NCI-H82 (cell line): Measurements from ENCODE around the gene ARRB2.

Experiments
- DNase-seq: peaks from one replicate; lab custom pipeline; 2025; lab: John Stamatoyannopoulos, UW

The ARRB2 gene

DNA sequence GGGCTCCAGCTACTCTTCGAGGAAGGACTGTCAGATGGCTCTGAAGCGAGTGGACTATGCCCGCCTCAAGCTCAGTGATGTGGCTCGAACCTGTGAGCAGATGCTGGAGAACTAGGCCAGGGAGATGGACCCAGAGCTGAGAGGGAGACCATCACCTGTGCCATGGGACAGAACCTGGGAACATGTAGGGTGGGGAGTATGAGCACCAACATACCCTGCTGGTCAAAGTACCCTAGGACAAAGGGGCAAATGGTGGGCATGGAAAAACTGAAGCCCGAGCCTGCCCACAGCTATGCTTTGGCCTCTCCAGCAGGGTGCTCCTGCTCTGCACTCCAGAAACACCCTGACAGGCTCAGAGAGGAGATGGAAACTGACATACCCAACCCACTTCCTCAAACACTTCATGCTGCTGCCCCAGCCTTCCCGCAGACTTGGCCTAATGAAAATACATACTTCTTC, 22.7 kb downstream of the ARRB2 start:
- DNase-seq: no peak

DNA sequence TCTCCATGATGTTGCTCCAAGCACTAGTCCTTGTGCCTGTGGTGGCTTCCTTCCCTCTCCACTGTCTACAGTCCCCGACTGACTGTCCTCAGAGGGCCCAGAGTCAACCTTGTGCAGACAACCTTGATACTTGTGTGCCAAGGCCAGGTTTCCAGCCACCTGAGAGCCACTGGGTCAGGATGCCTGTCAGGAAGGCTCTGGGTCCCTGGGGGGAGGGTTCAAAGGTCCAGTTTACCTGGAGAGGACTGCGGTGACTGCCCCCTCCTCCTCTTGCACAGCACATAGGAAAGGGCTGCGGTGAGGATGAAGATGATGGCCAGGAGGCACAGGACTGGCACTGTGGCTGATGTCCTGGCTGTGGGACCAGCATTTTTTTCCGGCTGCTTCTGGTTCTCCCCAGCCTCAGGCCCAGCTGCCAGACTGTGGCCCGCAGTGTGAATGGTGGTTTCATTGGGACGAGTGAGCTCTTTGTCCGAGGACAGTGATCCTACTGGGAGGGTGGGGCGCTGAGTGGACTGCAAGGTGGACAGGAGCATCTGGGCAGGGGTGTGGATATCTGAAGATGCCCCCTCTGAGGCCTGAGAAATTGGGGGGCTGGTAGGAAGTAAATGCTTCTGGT, 24.5 kb downstream of the ARRB2 start:
- DNase-seq: no peak

DNA sequence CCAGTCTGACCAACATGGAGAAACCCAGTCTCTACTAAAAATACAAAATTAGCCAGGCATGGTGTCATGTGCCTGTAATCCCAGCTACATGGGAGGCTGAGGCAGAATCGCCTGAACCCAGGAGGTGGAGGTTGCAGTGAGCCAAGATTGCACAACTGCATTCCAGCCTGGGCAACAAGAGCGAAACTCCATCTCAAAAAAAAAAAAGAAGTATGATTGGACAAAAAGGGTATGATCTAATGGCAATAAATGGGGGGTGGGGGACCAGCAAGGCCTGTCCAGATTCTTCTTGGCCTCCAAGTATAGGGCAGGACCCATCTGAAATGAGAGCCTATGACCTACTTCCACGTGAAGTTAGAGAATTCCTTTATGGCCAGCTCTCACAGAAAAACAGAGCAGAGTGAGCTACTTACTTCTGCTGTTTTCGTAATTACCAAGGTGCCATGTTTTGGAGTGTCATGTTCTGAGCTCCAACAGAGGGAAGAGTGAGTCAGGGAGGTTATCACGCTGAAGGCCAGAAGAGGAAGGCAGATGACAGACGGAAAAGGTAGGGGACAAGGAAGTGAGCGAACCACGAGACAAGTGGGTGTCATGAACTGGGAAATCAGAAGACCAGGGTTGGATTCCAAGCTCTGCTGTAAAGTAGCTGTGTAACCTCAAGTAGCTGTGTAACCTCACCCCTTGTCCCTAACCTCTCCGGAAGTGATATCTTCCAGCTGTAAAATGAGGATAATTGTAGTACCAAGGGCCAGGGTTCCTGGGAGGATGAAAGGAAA, 25.6 kb downstream of the ARRB2 start:
- DNase-seq: no peak

DNA sequence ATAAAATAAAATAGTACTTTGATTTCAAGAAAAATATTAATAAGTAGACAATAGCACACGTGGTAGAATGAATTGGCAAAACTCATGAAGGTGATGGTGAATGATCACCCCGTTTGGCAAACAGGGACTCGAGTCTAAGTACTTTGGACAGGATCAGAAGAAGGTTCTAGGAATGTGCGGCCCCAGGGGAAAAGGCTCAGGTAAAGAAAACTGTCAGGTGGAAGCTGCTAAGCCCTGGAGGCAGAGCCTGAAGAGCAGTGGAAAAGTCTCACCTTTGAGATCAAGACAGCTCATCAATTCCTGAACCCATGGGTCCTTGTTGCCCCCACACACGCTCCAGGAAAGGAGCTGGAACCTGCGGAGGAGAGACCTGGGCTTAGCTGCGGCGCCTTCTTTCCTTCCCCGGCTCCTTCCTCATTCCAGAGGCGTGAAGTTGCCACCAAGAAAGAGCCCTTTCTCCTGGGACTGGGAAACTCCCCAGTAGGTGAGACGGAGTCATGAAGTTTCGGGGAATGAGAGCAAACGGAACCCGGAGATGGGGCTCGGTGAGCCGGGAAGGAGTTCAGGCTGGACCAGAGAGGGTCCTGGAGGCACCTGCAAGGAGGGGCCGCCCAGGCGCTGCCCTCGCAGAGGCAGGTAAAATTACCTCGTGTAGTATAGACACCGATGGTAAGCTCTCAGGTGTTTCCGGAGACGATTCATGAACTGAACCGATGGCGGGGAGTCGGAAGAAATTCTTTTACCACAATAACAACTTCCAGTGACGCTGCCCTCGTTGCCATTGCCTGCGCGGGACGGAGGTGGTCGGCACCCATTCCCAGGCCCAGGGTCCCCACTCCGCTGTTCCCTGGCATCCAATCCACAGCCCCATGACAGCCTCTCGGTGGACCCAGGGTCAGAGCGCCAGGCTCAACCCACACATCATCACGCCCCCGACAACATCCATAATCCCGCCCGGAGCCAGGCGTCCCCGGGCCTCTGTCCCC, 28.0 kb downstream of the ARRB2 start:
- no peak for DNase-seq

DNA sequence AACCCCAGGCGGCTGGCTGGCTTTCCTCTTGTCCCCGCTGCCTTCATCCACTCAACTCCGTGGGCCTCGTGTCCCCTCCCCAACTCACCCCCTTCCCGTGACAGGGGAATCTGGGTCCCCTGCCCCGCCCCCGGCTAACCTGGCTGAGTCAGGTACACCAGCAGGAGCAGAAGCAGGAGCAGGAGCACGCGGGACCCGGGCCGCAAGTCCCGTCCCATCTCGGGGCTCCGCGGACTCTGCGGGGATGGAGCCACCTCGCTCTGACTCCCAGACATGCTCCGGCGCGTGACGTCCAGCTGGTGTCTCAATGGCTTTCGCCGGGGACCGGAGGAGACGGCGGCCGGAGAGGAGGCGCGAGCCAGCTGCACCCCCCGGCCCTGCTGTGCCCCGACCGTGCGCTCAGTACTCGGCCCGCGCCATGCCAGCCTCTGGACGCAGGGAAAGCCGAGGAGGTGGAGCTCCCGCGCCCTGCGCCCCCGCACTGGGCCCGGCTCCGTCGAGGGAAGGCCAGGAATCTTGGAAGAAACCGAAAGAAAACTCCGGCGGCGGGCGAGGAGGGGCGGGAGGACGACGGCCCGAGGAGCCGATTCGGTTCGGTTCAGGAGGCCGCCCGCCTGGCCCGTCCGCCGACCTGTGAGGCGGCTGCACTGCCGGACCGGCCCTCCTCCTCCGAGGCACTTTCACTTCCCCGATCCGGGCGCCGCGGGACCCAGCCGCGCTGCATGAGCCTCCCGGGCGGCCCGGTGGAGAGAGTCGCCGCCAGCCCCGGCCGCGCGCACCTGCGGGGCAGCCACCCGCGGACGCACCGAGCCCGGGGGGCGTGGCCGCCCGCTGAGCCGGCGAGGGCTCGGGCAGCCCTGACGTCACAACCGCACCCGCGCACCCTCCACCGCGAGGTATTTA, 28.9 kb downstream of the ARRB2 start, which contains the start of the genes CXCL16 and ZMYND15:
TSS of gene CXCL16 (minus strand) at position 807 of the 903 bp plus-strand sequence. CDS start at position 218, 589 bp downstream.
TSS of gene ZMYND15 (plus strand) at position 712 of the 903 bp plus-strand sequence. CDS start 716 bp downstream, outside the sequence.
- no peak for DNase-seq

DNA sequence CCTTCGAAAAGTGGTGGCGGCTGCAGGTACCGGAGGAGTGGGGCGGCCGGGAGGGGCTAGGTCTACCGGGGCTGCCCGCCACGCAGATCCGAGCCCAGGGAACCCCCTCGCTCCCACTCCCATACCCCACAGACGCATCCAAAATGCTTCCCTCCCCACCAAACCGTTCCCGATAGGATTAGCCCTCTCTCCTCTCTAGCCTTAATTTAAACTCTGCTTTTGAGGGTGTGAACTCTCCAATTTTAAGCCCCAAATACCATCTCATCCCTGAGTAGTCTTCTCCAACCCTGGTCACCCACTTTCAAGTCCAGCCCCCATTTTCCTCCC, 29.6 kb downstream of the ARRB2 start:
- no peak for DNase-seq

DNA sequence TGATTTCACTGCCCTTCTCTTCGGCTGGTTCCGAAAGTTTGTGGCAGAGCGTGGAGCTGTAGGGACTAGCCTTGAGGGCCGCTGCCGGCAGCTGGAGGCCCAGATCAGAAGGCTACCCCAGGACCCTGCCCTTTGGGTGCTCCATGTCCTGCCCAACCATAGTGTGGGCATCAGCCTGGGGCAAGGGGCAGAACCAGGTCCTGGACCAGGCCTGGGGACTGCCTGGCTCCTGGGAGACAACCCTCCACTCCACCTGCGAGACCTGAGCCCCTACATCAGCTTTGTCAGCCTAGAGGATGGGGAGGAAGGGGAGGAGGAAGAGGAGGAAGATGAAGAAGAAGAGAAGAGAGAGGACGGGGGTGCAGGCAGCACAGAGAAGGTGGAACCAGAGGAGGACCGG, 30.2 kb downstream of the ARRB2 start:
- DNase-seq: no peak

DNA sequence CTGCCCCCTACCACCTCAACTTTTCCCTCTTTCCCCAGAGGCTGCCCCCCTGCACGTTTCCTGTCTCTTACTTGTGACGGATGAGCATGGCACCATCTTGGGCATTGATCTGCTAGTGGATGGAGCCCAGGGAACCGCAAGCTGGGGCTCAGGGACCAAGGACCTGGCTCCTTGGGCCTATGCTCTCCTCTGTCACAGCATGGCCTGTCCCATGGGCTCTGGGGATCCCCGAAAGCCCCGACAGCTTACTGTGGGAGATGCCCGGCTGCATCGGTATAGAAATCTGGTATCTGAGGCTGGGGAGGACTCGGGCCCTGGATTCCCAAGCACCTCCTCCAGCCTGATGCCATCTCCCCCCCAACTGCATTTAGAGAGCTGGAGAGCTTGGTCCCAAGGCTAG, 31.1 kb downstream of the ARRB2 start:
- no peak for DNase-seq

DNA sequence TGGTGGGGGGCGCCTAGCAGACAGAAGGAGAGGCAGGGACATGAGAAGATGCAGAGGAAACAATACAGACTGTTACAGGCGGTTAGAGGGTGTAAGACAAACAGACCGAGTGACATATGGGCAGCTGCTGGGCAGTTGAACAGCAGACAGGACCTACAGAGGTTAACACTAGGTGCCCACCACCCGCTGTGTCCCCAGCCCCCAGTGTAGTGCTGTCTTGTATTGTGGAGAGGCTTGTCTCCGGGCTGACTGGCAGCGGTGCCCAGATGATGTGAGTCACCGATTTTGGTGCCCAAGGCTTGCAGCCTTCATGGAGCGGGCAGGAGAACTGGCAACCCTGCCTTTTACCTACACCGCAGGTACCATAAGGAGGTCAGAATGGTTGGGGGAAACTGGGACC, 31.7 kb downstream of the ARRB2 start:
- no peak for DNase-seq

DNA sequence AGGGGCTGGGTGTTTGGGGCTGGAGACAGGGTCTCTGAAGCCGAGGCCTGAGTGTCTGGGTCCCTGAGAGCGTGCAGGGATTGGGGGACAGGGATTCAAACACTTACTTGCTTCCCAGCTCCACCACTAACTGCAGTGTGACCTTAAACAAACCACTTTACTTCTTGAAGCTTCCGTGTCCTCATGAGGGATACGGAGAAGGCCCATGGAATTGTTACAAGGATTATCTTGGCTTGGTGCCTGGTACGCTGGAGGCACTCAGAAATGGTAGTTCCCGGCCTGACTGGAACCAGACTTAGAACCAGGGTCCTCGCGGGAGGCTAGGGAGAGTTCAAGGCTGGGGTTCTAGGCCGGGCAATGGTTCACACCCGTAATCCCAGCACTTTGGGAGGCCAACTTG, 32.2 kb downstream of the ARRB2 start:
- no peak for DNase-seq

DNA sequence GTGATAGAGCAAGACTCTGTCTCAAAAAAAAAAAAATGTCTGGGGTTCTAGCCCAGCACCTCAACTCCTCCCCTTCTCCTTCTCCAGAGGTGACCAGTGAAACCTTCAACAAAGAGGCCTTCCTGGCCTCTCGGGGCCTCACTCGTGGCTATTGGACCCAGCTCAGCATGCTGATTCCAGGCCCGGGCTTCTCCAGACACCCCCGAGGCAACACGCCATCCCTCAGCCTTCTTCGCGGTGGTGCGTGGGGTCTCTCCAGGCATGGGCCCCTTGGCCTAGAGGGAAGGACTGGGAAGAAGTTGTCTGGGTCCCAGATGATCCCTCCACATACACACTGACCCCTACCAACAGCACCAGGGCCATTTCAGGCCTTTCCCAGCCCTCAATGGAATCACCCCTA, 32.8 kb downstream of the ARRB2 start:
- no peak for DNase-seq

DNA sequence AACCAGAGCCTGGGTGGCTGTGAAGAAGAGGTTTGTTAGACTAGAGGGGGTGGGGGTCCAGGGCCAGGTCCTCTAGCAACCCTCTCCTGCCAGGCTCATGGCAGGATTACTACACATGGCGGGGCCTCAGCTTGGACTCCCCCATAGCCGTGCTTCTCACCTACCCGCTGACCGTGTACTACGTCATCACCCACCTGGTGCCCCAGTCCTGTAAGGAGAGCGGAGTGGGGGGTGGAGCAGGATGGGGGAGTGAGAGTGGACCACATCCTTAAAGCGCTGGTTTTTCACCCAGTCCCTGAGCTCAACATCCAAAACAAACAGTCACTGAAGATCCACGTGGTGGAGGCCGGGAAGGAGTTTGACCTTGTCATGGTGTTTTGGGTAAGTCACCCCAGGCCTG, 33.5 kb downstream of the ARRB2 start:
- DNase-seq: no peak

DNA sequence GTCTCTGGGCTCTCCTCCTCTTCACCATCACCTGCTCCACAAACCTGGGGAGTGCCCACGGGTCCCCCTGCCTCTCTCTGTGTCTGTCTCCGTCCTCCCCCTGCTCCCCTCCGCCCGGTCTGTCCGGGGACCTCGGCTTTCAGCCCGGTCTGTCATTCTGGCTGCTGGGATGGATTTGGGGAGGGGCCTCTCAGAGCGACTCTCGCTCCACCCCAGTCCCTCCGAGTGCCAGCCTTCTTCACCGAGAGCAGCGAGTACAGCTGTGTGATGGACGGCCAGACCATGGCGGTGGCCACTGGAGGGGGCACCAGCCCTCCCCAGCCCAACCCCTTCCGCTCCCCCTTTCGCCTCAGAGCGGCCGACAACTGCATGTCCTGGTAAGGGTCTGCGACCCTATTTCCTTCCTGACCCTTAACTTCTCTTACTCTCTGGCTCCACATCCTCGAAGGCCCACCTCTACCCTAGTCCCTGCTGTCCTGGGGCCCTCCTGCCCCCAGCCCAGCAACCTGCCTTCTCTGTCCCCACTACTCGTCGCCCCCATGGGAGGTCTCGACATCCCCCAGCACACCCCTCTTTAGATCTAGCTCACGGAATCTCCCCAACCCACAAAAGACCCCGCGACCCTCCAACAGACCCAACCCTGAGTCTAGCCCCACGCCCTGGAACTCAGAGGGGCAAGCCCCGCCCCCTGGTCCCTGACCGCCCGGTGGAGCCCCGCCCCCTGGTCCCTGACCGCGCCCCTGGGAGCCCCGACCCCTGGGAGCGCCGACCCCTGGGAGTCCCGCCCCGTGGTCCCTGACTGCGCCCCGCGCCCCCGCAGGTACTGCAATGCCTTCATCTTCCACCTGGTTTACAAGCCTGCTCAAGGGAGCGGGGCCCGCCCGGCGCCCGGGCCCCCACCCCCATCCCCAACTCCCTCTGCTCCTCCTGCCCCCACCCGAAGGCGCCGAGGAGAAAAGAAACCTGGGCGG, 34.9 kb downstream of the ARRB2 start:
- no peak for DNase-seq

DNA sequence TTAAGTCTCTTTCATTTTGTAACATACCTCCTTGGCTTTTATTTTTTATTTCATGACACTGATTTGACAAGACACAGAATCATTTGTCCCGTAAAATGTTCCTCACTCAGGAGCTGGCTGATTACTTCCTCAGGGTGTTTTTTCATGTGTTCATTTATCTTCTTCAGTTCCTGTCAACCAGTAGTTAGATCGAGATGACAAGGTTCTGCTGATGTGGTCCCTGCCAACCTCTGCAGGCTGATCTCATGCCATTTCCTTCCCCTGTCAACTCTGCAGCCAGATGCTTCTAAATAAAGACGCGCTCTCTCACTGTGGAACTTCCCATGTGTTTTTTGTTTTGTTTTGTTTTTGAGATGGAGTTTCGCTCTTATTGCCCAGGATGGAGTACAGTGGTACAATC, 37.4 kb downstream of the ARRB2 start:
- no peak for DNase-seq

DNA sequence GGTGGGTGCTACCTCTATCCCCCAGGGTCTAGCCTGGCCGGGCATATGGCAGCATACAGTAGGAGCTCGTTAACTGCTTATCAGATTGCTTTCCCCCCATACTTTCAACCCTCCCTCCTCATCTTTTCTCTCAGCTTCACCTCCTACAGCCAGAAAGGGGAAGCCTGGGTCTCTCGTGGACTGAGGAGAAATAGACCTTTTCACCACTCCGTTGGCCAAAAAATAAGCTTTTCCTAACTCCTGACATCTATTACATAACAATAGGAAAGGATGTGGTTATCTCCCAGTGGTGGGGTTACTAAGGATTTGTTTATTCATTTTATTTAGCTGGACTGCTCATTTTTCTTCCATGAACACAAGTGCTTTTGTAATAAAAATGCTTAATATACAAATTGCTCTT, 38.3 kb downstream of the ARRB2 start:
- DNase-seq: no peak

DNA sequence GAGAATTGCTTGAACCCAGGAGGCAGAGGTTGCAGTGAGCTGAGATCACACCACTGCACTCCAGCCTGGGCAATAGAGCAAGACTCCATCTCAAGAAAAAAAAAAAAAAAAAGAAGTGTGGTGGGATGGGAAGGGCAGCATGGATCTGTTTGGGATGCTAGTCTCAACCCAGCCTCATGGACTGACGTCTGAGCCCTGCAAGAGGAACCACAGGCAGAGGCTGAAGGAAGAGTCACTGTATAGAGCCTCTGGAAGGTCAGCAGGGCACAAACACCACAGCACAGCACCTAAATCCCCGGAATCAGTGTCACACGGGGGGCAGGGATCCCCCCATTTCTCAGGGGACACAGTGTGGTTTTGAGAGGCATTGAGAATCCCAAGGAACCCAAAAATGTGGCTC, 40.2 kb downstream of the ARRB2 start:
- no peak for DNase-seq

DNA sequence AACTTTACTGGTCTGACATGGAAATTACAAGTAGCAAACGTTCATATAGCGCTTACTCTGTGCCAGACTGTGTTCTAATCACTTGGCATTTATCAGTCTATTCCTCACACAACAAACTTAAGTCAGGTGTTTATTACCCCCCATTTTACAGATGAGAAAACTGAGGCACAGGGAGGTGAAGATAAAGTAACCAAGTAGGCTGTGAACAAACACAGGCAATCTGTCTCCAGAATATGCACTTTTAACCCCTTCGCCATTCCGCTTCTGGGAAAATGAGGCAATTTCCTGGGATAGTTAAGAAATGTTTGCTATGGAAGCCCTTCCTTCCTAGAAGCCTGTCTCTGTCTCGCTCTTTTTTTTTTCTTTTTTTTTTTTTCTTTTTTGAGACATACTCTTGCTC, 41.5 kb downstream of the ARRB2 start:
- DNase-seq: no peak

DNA sequence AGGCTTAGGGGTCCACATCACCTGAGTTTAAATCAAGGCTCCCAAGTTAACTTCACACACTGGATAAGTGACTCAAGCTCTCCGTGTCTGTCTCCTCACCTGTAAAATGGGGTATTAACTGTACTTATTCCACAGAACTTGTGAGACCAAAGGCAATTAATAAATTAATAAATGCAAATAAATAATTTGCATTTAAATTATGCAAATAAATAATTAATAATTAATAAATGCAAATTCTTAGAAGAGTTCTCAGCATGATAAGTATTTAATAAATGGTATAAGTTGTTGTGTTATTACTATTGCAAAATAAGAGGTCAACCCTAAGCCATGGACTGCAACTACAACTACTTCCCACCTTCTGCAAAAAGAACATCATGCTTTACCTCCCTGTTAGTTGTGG, 43.0 kb downstream of the ARRB2 start:
- no peak for DNase-seq

DNA sequence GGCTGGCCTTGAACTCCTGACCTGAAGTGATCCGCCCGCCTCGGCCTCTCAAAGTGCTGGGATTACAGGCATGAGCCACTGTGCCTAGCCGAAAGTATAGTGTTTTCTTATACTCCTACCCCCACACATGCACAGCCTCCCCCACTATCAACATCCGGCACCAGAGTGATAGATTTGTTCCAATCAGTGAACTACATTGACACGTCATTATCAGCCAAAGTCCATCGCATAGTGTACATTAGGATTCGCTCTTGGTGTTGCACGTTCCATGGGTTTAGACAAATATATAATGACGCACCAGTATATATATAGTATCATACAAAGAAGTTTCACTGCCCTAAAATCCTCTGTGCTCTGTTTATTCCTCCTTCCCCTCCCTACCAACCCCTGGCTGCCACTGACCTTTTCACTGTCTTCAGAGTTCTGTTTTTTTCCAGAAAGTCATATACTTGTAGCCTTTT, 49.4 kb downstream of the ARRB2 start:
- no peak for DNase-seq

DNA sequence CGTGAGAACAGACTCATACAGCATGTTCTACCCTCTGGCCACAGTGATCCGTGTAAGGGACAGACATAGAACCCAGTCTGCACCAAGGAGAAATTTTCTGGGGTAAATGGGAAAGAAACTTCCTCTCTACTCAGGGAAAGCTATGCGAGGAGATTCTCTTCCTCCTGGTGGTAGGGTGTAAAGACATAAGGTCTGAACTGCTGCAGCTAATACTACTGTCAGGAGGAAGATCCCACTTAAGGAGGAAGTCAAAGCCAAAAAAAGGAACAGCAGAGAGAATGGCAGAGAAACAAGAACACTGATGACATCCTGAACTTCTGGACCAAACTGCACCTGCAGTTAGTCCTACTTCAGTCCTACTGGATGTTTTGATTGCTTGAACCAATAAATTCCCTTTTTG, 54.2 kb downstream of the ARRB2 start:
- no peak for DNase-seq
